NT2/D1 (cell line): ENCODE measurements around the gene APBA2.
"Not testable (repeated sequence)": the region's sequence is repeated elsewhere in the genome, so short reads cannot be mapped to it uniquely, and the experiment has no call there.

ENCODE experiments used
- DNase-seq: peaks from one replicate; pipeline ENCODE4 v3.0.0-alpha.2; 2011; ENCODE audit warnings: low read depth, low spot score
- H3K27me3 ChIP-seq: 2 replicates; pipeline ENCODE4 v1.6.0; 2011; ENCODE audit warnings: mild to moderate bottlenecking; ENCODE audit not compliant: insufficient read length, insufficient read depth
- H3K36me3 ChIP-seq: 2 replicates; pipeline ENCODE4 v1.6.1; 2011; ENCODE audit warnings: mild to moderate bottlenecking, low read length, mixed read lengths; ENCODE audit not compliant: insufficient read depth, insufficient read length
- H3K4me1 ChIP-seq: 2 replicates; pipeline ENCODE4 v1.5.1; 2011; ENCODE audit not compliant: insufficient read depth, insufficient read length
- H3K4me3 ChIP-seq: 2 replicates; pipeline ENCODE4 v1.5.1; 2011; ENCODE audit warnings: low read depth; ENCODE audit not compliant: insufficient read length
- H3K9ac ChIP-seq: 2 replicates; pipeline ENCODE4 v1.6.0; 2011; ENCODE audit warnings: low read depth; ENCODE audit not compliant: insufficient read length
- H3K9me3 ChIP-seq: 2 replicates; pipeline ENCODE4 v1.5.1; 2011; ENCODE audit warnings: mild to moderate bottlenecking, low read length; ENCODE audit not compliant: insufficient read depth
- SUZ12 ChIP-seq: IDR thresholded peaks from 2 replicates; pipeline ENCODE4 v1.6.1; 2011; ENCODE audit not compliant: insufficient read length, insufficient read depth; ENCODE audit errors: extremely low read depth
- YY1 ChIP-seq: IDR thresholded peaks from 2 replicates; pipeline ENCODE4 v1.6.1; 2011; ENCODE audit not compliant: insufficient read length, insufficient read depth
- ZNF274 ChIP-seq: IDR thresholded peaks from 2 replicates; pipeline ENCODE4 v1.6.1; 2011; ENCODE audit warnings: mild to moderate bottlenecking, low read depth, low read length

APBA2 gene

DNA sequence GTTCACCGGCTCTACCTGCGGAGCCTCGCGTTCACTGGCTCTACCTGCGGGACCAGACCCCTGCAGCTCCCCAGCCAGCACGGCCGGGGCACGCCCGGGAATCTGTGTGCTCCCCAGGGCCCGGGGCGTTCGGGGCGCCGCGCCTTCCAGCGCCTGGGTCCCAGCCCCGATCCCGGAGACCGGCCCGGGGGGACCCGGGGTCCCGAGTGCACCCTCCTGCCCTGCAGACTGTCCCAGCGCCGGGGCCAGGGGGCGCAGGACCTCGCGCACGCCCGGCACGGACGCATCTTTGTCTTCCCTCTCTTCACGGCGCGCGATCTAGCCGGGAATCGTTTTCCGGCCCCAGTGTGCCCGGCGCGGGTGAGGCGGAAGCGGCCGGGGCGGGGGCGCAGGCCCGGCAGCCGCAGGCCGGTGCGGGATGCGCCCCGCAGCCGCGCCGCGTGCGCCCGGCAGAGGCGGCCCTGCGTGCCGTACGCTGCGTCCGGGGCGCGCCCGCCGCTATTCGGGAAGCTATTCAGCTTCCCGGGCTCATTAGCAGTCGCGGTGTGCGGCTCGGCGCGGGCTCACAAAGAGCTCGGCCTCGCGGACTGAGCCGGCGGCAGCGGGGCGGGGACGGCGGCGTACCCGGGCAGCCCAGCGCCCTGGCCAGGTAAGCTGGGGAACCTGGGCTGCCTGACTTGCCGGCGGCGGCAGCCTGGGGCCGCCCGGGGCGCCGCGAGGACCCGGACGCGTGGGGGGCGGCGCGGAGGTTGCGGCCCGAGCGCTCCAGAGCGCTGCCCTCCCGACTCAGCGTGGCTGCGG lies at the start of gene APBA2:
APBA2 (plus strand) TSS at position 345 of the 801 bp plus-strand sequence. CDS start 167,911 bp downstream, outside the sequence.
- H3K27me3 ChIP-seq: peaks cover 30% of the 10 kb centered on the region

GRCh38 chr15:28840285-28840684 lies 45.5 kb upstream of the APBA2 start:
- not testable (repeated sequence) for H3K9ac ChIP-seq, H3K4me1 ChIP-seq, H3K27me3 ChIP-seq, DNase-seq, H3K36me3 ChIP-seq, H3K9me3 ChIP-seq, H3K4me3 ChIP-seq

More for the DNA sequence above, at the start of gene APBA2:
- H3K4me1 ChIP-seq: peaks cover 9% of the 10 kb centered on the region
- TF ChIP-seq SUZ12 (no peak), ZNF274 (no peak), YY1 (no peak)
- H3K36me3 ChIP-seq: no peaks in the 10 kb centered on the region
- DNase-seq: no peak
- peak within 1 kb of the TSS; percentile 44 for H3K4me3 ChIP-seq
- H3K9me3 ChIP-seq: no peaks in the 10 kb centered on the region
- peak within 1 kb of the TSS; percentile 77 for H3K9ac ChIP-seq

GRCh38 chr15:28842210-28842609 lies 43.6 kb upstream of the APBA2 start:
- not testable (repeated sequence) for H3K36me3 ChIP-seq, H3K4me3 ChIP-seq, H3K9me3 ChIP-seq, DNase-seq, H3K27me3 ChIP-seq, H3K9ac ChIP-seq, H3K4me1 ChIP-seq

DNA sequence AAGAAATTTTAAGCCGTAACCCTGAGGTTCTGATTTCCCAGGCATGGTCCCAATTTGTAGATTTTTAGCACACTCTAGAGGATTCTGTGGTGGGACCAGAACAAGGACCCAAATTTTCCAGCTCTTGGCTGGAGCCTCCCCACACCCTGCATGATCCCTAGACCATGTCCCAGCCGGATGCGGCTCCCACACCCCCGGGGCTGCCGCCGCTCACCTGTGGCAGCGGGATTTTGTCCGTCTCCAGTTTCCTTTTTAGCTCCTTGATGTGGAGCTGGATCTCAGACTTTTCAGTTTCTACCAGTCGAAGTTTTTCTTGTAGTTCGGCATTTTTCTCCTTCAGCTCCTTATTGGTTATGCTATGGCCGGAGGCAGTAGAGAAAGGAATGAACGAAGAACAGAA lies 42.3 kb upstream of the APBA2 start:
- not testable (repeated sequence) for H3K36me3 ChIP-seq, H3K9ac ChIP-seq, DNase-seq, H3K27me3 ChIP-seq, H3K4me1 ChIP-seq, H3K9me3 ChIP-seq, H3K4me3 ChIP-seq

- not testable (repeated sequence) for H3K27me3 ChIP-seq, H3K4me1 ChIP-seq, H3K36me3 ChIP-seq, H3K9me3 ChIP-seq, H3K9ac ChIP-seq, H3K4me3 ChIP-seq, DNase-seq
These were observed 41.6 kb upstream of the APBA2 start for GRCh38 chr15:28844147-28844546.

- H3K9me3 ChIP-seq, H3K4me1 ChIP-seq, H3K36me3 ChIP-seq, H3K27me3 ChIP-seq, DNase-seq, H3K4me3 ChIP-seq, H3K9ac ChIP-seq: not testable (repeated sequence)
These were observed 38.5 kb upstream of the APBA2 start for GRCh38 chr15:28847247-28847646.

DNA sequence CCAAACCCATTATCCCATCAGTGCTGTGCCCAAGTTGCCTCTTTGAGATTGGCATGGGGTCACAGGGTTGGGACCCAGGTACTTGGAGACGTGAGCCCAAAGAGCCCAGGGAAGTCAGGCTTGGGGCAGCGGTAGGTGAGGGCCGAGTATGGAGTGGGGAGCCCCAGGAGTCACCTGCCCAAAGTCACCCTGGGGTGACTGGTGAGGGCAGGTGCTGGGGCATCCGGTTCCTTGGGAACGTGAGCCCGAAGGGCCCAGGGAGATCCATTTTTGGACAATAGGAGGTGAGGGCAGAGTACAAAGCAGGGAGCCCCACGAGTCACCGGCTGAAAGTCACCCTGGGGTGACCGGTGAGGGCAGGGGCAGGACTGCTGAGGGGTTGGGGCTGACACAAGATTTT lies 37.8 kb upstream of the APBA2 start:
- H3K36me3 ChIP-seq, H3K9ac ChIP-seq, H3K27me3 ChIP-seq, H3K4me1 ChIP-seq, H3K9me3 ChIP-seq, DNase-seq, H3K4me3 ChIP-seq: not testable (repeated sequence)

DNA sequence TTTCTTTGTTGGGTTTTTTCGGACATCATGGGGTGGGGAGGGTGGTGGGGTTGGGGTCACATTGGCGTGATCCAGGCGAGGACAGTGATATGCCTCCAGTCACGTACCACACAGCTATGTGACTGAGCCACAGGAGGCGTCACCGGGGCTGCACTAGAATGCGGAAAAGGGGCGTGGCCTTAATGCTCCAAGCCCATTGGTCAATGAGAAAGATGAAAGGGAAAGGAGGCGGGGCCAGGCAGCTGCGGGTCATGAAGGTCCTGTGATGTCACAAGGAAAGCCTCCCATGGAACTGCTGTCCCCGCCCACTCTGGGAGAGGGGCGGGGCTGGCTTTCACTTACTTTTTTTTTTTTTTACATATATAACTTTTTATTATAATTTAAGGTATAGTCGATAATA lies 37.3 kb upstream of the APBA2 start, which contains the start of gene GOLGA6L7:
GOLGA6L7 (minus strand) TSS at position 124 of the 400 bp plus-strand sequence; CDS start at position 29, 95 bp downstream.
- H3K27me3 ChIP-seq, H3K4me3 ChIP-seq, DNase-seq, H3K4me1 ChIP-seq, H3K9ac ChIP-seq, H3K36me3 ChIP-seq, H3K9me3 ChIP-seq: not testable (repeated sequence)

DNA sequence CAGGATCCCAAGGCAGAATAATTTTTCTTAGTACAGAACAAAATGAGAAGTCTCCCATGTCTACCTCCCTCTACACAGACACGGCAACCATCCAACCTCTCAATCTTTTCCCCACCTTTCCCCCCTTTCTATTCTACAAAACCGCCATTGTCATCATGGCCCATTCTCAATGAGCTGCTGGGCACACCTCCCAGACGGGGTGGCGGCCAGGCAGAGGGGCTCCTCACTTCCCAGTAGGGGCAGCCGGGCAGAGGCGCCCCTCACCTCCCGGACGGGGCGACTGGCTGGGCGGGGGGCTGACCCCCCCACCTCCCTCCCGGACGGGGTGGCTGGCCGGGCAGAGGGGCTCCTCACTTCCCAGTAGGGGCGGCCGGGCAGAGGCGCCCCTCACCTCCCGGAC lies 36.5 kb upstream of the APBA2 start:
- not testable (repeated sequence) for H3K4me3 ChIP-seq, H3K27me3 ChIP-seq, H3K36me3 ChIP-seq, H3K4me1 ChIP-seq, H3K9ac ChIP-seq, DNase-seq, H3K9me3 ChIP-seq

GRCh38 chr15:28849766-28850165 lies 36.0 kb upstream of the APBA2 start:
- not testable (repeated sequence) for H3K27me3 ChIP-seq, DNase-seq, H3K4me1 ChIP-seq, H3K9me3 ChIP-seq, H3K36me3 ChIP-seq, H3K9ac ChIP-seq, H3K4me3 ChIP-seq

DNA sequence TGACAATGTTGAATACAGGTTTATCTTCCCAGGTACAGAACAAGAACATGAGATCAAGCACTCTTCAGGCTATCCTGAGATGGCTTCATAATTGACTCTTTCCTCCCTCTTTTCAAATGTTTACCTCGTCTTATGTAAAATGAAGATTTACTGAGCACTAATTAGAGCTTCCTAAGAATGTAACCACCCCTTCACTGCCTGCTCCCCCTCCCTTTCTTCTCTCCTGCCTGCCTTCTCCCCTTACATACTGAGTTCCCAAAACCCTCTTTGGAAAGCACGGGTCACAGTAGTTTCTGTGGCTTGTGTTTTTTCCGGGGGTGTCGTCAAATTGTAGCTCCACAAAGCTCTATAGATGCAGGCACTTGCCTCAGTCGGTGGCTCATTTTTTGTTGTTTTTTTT lies 32.1 kb upstream of the APBA2 start:
- DNase-seq, H3K4me1 ChIP-seq, H3K27me3 ChIP-seq, H3K9me3 ChIP-seq, H3K36me3 ChIP-seq, H3K9ac ChIP-seq, H3K4me3 ChIP-seq: not testable (repeated sequence)

- DNase-seq, H3K9ac ChIP-seq, H3K4me1 ChIP-seq, H3K27me3 ChIP-seq, H3K36me3 ChIP-seq, H3K4me3 ChIP-seq, H3K9me3 ChIP-seq: not testable (repeated sequence)
These were observed 31.2 kb upstream of the APBA2 start for GRCh38 chr15:28854578-28854977.
